ENCODE data around the gene EVI5L. TPM values are rescaled to one million over a fixed set of nuclear protein-coding genes. Genes with fewer than 3 reads are reported as not detected.

The EVI5L gene
- total and polyA plus RNA-seq, 9 donors: 5.1 to 15.9 (median 10.9) TPM

DNA sequence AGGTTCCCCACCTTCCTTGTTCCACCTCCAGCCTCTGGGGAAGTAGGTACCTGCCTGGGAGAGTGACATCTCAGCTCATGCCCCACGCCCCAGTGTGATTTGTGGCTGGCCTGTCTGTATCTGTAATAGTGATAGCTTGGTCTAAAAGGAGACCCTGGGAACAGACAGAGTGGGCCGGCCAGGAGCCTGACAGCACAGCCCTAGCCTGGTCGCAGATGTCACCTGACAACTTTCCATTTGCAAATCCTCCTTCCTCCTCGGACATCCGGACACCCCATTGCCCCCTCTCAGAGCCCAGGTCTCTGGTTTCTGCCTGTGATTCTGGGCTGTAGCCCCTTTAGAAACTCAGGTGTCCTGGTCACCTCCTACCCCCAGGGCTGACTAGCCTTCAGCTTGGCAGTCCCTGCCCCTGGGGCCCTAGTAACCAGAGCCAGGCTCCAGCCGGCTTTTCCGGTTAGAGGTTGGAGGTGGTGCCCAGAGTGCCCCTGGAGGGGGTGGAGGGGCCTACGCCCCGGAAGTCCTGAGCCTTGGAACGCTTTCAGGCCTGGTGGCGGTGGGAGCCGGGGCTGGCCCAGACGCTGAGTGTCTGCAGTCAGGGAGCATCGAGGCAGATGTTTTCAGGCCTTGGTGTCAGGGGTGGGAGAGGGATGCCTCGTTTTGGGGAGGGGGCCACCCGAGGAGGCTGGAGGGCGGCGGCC, 64.7 kb downstream of the EVI5L start:
- TF ChIP-seq CTCF (IDR thresholded peaks at IDR 0.05) (no peak), POLR2A (IDR thresholded peaks at IDR 0.05) (no peak), EP300 (IDR thresholded peaks at IDR 0.05) (no peak)
- Histone ChIP-seq H3K4me3 (no peak overlapping the region), H3K36me3 (no peaks in the 10 kb centered on the region), H3K27me3 (no peaks in the 10 kb centered on the region), H3K4me1 (ENCODE audit: insufficient read depth) (no peaks in the 10 kb centered on the region), H3K9me3 (no peaks in the 10 kb centered on the region), H3K27ac (no peak overlapping the region)
- intact Hi-C loops (cut with DNase I): no loop called here
- DNase-seq: no peak
- WGBS, 3 donors: 30 to 52% (median 35%) methylated on average over 16 to 18 of the region's 18 CpGs

DNA sequence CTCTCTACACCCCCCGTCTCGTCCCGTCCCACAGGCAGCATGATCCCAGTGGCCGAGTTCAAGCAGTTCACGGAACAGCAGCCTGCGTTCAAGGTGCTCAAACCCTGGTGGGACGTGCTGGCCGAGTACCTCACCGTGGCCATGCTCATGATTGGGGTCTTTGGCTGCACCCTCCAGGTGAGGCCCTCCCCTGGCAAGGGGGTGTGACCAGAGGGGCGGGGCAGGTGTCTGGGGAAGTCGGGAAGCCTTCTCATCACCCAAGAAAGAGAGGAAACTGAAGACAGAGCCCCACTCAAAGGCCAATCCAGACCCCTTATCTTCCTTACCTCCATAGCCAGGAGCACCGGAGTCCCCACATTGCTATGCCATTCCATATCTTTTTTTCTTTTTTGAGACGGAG, 65.5 kb downstream of the EVI5L start:
- Histone ChIP-seq H3K36me3 (no peaks in the 10 kb centered on the region), H3K9me3 (no peaks in the 10 kb centered on the region), H3K4me3 (no peak overlapping the region), H3K4me1 (ENCODE audit: insufficient read depth) (no peaks in the 10 kb centered on the region), H3K27ac (no peak overlapping the region), H3K27me3 (no peaks in the 10 kb centered on the region)
- TF ChIP-seq POLR2A (IDR thresholded peaks at IDR 0.05): no peak
- TF ChIP-seq CTCF (IDR thresholded peaks at IDR 0.05): no peak
- no peak for TF ChIP-seq EP300 (IDR thresholded peaks at IDR 0.05)
- intact Hi-C loops (cut with DNase I): no loop called here
- WGBS, 3 donors: 69 to 82% (median 77%) methylated on average over 13 of the region's 13 CpGs
- DNase-seq: no peak

DNA sequence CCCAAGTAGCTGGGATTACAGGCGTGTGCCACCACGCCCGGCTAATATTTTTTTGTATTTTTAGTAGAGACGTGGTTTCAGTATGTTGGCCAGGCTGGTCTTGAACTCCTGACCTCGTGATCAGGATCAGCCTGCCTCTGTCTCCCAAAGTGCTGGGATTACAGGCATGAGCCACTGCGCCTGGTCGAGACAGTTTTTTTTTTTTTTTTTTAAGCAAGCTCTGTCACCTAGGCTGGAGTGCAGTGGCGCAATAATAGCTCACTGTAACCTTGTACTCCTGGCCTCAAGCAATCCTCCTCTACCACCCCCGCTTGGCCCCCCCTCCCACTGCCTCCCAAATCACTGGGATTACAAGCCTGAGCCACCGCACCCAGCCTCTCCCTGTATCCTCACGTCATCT, 67.3 kb downstream of the EVI5L start:
- Histone ChIP-seq H3K36me3 (no peaks in the 10 kb centered on the region), H3K27ac (no peak overlapping the region), H3K9me3 (no peaks in the 10 kb centered on the region), H3K4me3 (no peak overlapping the region), H3K27me3 (no peaks in the 10 kb centered on the region), H3K4me1 (ENCODE audit: insufficient read depth) (no peaks in the 10 kb centered on the region)
- intact Hi-C loops (cut with DNase I): no loop called here
- WGBS, 3 donors: 77 to 84% (median 78%) methylated on average over 11 of the region's 11 CpGs
- no peak for DNase-seq
- TF ChIP-seq CTCF (IDR thresholded peaks at IDR 0.05): no peak
- TF ChIP-seq POLR2A (IDR thresholded peaks at IDR 0.05): no peak
- TF ChIP-seq EP300 (IDR thresholded peaks at IDR 0.05): no peak

DNA sequence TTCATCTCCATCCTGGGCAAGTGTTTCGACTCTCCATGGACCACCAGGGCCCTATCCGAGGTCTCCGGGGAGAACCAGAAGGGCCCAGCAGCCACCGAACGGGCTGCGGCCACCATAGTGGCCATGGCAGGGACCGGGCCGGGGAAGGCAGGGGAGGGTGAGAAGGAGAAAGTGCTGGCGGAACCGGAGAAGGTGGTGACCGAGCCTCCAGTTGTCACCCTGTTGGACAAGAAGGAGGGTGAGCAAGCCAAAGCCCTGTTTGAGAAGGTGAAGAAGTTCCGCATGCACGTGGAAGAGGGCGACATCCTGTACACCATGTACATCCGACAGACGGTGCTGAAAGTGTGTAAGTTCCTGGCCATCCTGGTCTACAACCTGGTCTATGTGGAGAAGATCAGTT, 68.9 kb downstream of the EVI5L start:
- no peak for TF ChIP-seq EP300 (IDR thresholded peaks at IDR 0.05)
- TF ChIP-seq POLR2A (IDR thresholded peaks at IDR 0.05): no peak
- TF ChIP-seq CTCF (IDR thresholded peaks at IDR 0.05): no peak
- WGBS, 3 donors: 91 to 96% (median 93%) methylated on average over 16 of the region's 16 CpGs
- Histone ChIP-seq H3K27ac (no peak overlapping the region), H3K9me3 (no peaks in the 10 kb centered on the region), H3K36me3 (no peaks in the 10 kb centered on the region), H3K27me3 (no peaks in the 10 kb centered on the region), H3K4me1 (ENCODE audit: insufficient read depth) (no peaks in the 10 kb centered on the region), H3K4me3 (no peak overlapping the region)
- no peak for DNase-seq
- intact Hi-C loops (cut with DNase I): no loop called here
